RWPE2 (cell line): Measurements from ENCODE around the gene LIMA1.
A peak's percentile ranks its signal among the peaks of the same experiment; 100 is the strongest.

Experiments
- ATAC-seq: fragments of 200-7000 bp; cut with Tn5 transposase; 3 replicates; pipeline ENCODE4 v1.9.1; 2021; ENCODE audit warnings: low read depth
- DNase-seq: peaks from one replicate; pipeline ENCODE4 v3.0.0-alpha.2; 2020; ENCODE audit warnings: low spot score
- H3K27ac ChIP-seq: fragments of 450-650 bp; 2 replicates; pipeline ENCODE4 v1.5.1; 2017; ENCODE audit warnings: mild to moderate bottlenecking; ENCODE audit not compliant: poor library complexity, severe bottlenecking
- H3K27me3 ChIP-seq: fragments of 250-450 bp; sonication (Bioruptor Pico); 2 replicates; pipeline ENCODE4 v1.5.1; 2021; ENCODE audit warnings: mild to moderate bottlenecking, moderate library complexity; ENCODE audit not compliant: insufficient read depth, poor library complexity, severe bottlenecking
- H3K36me3 ChIP-seq: fragments of 250-450 bp; sonication (Bioruptor Pico); 2 replicates; pipeline ENCODE4 v1.5.1; 2020; ENCODE audit warnings: low read depth, mild to moderate bottlenecking, moderate library complexity
- H3K4me1 ChIP-seq: fragments of 250-450 bp; sonication (Bioruptor Pico); 2 replicates; pipeline ENCODE4 v1.5.1; 2021; ENCODE audit warnings: mild to moderate bottlenecking, moderate library complexity; ENCODE audit not compliant: insufficient read depth, poor library complexity, severe bottlenecking
- H3K4me3 ChIP-seq: fragments of 250-450 bp; sonication (Bioruptor Pico); 2 replicates; pipeline ENCODE4 v1.5.1; 2021; ENCODE audit warnings: mild to moderate bottlenecking, moderate library complexity; ENCODE audit not compliant: severe bottlenecking
- H3K9me3 ChIP-seq: fragments of 250-450 bp; sonication (Bioruptor Pico); 2 replicates; pipeline ENCODE4 v1.5.1; 2021; ENCODE audit warnings: mild to moderate bottlenecking, moderate library complexity; ENCODE audit not compliant: severe bottlenecking
- TF ChIP-seq, protein P1 (sequence below): fragments of 450-650 bp; IDR thresholded peaks from one replicate; pipeline ENCODE4 v1.5.1; 2017; ENCODE audit warnings: mild to moderate bottlenecking, moderate library complexity; ENCODE audit not compliant: poor library complexity, severe bottlenecking

Gene LIMA1

DNA sequence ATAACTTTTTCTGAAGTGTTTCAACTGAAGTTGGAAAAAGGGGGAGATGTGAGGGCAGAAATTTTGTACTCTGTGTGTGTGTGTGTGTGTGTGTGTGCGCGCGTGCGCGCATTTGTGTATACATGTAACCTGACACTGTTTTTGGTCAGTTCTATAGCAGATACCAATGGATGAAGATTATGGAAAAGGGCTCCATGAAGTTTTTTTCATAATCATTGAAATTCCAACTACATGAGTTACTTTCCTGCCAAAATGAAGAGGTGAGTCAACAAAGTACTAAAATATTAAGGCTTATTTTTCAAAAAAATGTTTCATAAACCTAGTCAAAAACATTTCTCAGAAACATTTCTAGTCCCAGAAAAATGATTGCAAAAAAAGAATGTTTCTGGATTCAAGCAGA lies 90.4 kb downstream of the LIMA1 start:
- no peak overlapping the region for H3K4me3 ChIP-seq
- no peaks in the 10 kb centered on the region for H3K27me3 ChIP-seq
- no peak for DNase-seq
- peaks cover 92% of the 10 kb centered on the region for H3K36me3 ChIP-seq
- H3K9me3 ChIP-seq: no peaks in the 10 kb centered on the region
- H3K27ac ChIP-seq: peak overlapping the region; percentile 51
- H3K4me1 ChIP-seq: peaks cover 22% of the 10 kb centered on the region
- peak; percentile 15; the same call in 1 of the 3 replicates for ATAC-seq
- TF ChIP-seq, protein P1, sequence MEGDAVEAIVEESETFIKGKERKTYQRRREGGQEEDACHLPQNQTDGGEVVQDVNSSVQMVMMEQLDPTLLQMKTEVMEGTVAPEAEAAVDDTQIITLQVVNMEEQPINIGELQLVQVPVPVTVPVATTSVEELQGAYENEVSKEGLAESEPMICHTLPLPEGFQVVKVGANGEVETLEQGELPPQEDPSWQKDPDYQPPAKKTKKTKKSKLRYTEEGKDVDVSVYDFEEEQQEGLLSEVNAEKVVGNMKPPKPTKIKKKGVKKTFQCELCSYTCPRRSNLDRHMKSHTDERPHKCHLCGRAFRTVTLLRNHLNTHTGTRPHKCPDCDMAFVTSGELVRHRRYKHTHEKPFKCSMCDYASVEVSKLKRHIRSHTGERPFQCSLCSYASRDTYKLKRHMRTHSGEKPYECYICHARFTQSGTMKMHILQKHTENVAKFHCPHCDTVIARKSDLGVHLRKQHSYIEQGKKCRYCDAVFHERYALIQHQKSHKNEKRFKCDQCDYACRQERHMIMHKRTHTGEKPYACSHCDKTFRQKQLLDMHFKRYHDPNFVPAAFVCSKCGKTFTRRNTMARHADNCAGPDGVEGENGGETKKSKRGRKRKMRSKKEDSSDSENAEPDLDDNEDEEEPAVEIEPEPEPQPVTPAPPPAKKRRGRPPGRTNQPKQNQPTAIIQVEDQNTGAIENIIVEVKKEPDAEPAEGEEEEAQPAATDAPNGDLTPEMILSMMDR: no peak

DNA sequence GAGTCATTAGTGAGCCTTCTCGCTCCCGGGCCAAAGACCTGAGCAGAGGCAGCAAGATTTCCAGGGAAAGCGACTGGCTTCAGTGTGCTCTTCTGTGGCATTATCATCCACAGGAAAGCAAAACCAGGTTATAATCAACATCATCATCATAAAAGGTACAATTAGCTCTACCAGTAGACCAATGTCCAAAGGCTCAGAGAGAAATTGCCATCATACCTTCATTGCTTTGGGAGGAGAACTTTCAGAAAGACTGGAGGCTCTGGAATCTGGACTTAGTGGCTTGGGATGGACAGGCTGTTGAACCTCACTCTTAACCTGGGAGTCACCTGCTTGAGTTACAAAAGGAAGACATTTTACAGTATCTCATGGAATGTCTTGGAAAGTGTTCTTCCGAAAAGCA lies 91.1 kb downstream of the LIMA1 start:
- no peaks in the 10 kb centered on the region for H3K9me3 ChIP-seq
- H3K27me3 ChIP-seq: no peaks in the 10 kb centered on the region
- H3K4me3 ChIP-seq: no peak overlapping the region
- peaks cover 92% of the 10 kb centered on the region for H3K36me3 ChIP-seq
- no peak for DNase-seq
- peaks cover 23% of the 10 kb centered on the region for H3K4me1 ChIP-seq
- peak overlapping the region; percentile 51 for H3K27ac ChIP-seq
- TF ChIP-seq, protein P1: no peak
- no peak for ATAC-seq

DNA sequence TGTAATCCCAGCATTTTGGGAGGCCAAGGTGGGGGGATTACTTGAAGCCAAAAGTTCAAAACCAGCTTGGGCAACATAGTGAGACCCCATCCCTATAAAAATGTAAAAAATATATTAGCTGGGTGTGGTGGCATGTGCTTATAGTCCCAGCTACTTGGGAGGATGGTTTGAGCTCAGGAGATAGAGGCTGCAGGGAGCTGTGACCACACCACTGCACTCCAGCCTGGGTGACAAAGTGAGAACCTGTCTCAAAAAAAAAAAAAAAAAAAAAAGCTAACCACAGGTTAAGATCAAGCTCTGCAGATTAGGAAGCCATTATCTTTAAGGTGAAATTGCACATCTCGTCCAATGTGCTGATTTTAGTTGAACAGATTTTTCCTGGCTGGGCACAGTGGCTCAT lies 92.5 kb downstream of the LIMA1 start:
- no peak overlapping the region for H3K4me3 ChIP-seq
- ATAC-seq (no peak), DNase-seq (no peak)
- no peaks in the 10 kb centered on the region for H3K9me3 ChIP-seq
- H3K27ac ChIP-seq: peak overlapping the region; percentile 89
- TF ChIP-seq, protein P1: no peak
- no peaks in the 10 kb centered on the region for H3K27me3 ChIP-seq
- peaks cover 90% of the 10 kb centered on the region for H3K36me3 ChIP-seq
- peaks cover 37% of the 10 kb centered on the region for H3K4me1 ChIP-seq

DNA sequence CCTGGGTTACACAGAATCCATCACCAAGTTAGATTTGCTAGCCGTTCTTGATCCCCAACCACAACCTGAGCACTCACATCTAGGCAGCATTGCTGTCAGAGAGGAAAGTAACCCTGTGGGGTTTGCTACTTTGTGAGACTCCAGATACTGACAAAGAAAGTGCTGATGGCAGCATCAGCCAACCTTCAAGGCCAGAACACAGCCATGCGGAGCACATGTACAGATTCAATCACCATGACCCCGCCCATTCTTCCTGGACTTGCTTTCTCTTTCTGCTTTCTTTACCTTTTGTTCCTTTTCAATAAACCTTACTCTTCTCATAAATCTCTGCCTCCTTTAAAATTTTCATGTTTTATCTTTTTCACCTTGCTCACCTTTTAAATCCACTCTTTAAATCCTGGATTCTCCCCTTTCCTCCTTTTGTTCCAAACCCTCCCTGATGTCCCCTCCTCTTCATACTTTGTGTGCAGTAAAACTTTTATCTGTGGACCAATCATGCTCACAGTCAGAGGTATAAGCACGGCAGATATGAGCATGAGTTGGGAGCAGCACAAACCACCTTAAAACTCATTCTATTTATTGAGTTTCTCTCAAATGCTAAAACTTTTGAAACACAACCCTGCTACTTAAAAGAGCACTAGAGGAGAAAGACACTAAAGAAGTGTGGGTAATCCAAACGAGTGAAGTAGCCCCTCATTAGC lies 94.3 kb downstream of the LIMA1 start:
- ATAC-seq: no peak
- Histone ChIP-seq H3K36me3 (peaks cover 88% of the 10 kb centered on the region), H3K4me3 (no peak overlapping the region), H3K4me1 (peaks cover 41% of the 10 kb centered on the region), H3K9me3 (no peaks in the 10 kb centered on the region), H3K27ac (peak overlapping the region; percentile 89), H3K27me3 (no peaks in the 10 kb centered on the region)
- TF ChIP-seq, protein P1: no peak
- no peak for DNase-seq

DNA sequence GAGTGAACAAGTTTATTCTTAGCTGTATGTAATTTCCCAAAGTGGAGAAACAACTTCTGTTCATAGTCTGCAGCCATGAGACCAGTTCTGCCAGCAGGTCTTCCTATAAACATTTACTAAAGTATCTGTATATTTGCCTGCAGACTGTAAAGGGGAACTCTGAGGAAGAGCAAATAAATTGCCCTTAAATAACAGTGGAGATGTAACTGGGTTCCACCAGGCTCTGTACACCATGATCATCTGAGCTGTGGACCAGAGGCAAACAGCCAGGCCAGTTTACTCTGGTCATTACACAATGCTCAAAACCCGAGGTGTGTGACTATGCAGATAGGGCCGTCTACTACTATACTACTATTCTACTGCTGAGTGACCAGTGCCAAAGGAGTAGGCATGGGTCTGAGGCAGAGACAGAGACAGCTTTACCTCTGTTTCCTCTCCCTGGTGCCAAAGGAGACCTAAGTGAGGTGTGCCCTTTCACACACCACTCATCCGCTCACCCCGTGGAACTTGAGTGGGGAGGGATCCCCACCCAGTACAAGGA lies 95.0 kb downstream of the LIMA1 start:
- Histone ChIP-seq H3K36me3 (peaks cover 87% of the 10 kb centered on the region), H3K27ac (peak overlapping the region; percentile 89), H3K9me3 (no peaks in the 10 kb centered on the region), H3K4me1 (peaks cover 41% of the 10 kb centered on the region), H3K4me3 (no peak overlapping the region), H3K27me3 (no peaks in the 10 kb centered on the region)
- TF ChIP-seq, protein P1: no peak
- no peak for DNase-seq
- peak; percentile 39 for ATAC-seq
